NOMO-1 treated with dmso at 0.1 percent for 144 hours (cell line): ENCODE data around the gene CRB2.

Experiments used
- DNase-seq: peaks from one replicate; lab custom pipeline; 2025; ENCODE audit not compliant: unreplicated experiment; lab: John Stamatoyannopoulos, UW

Gene CRB2

DNA sequence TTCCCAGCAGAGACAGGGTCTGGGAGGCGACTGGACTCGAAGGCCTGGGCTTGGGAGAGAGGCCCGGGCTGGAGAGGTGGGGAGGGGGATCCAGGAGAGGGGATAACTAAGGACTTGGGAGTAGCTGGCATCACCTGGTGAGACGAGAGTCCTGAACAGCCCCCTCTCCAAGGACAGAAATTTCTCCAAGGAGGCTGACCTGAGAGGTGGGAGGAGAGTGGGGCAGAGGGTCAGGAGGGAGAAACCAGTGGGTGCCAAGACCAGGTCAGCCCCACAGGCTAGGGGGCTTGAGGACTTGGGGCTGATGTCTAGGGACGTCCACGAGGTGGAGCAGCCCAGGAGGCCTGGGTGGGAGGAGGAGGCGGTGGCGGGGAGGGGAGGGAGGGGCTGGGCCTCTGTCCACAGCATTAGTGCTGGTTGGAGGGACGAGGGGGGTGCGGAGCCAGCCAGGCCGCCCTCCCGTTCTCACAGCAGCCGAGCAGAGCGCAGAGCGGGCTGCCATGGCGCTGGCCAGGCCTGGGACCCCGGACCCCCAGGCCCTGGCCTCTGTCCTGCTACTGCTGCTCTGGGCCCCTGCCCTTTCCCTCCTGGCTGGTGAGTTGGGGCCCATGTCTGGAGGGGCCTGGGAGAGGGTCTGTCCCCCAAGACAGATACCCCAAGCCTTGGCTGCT lies at the start of gene CRB2:
Gene CRB2 (plus strand): TSS at position 437 of the 671 bp plus-strand sequence. CDS start 64 bp downstream, at position 501.
- DNase-seq = no peak

DNA sequence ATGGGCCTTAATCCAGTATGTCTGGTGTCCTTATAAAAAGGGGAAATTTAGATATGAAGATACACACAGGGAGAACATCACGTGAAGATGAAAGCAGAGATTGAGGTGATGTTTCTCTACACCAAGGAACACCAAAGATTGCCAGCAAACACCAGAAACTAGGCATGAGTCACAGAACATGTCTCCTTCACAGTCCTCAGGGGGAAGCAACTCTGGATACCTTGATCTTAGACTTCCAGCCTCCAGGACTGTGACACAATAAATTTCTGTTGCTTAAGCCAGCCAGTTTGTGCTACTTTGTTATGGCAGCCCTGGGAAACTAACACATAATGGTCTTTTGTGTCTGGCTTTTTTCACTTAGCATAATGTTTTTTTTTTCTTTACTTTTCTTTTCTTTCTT lies 46.4 kb upstream of the CRB2 start:
- DNase-seq = no peak

DNA sequence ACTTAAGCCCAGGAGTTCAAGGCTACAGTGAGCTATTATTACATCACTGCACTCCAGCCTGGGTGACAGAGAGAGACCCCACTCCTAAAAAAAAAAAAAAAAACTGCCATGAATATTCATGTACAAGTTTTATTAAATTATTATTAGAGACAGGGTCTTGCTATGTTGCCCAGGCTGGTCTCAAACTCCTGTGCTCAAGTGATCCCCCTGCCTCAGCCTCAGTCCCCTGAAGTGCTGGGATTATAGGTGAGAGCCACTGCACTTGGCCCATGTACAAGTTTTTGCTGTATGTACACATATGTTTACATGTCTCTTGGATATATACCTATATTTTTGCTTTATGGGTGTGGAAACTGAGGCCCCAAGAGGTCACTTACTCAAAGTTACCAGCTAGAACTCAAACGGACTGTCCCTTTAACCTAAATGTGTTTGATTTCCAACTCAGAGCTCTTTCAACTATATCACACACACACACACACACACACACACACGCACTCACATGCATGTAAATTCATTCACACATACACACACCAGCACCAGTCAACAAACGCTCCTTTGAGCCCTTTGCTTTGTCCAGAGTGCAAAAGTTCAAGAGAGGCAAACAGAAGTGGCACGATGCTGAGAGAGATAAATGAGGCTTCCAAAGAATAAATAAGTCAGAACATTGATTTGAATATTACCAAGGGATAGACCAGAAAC lies 45.3 kb upstream of the CRB2 start:
- no peak for DNase-seq

GRCh38 chr9:123311250-123311752 lies 44.7 kb upstream of the CRB2 start:
- DNase-seq = no peak

DNA sequence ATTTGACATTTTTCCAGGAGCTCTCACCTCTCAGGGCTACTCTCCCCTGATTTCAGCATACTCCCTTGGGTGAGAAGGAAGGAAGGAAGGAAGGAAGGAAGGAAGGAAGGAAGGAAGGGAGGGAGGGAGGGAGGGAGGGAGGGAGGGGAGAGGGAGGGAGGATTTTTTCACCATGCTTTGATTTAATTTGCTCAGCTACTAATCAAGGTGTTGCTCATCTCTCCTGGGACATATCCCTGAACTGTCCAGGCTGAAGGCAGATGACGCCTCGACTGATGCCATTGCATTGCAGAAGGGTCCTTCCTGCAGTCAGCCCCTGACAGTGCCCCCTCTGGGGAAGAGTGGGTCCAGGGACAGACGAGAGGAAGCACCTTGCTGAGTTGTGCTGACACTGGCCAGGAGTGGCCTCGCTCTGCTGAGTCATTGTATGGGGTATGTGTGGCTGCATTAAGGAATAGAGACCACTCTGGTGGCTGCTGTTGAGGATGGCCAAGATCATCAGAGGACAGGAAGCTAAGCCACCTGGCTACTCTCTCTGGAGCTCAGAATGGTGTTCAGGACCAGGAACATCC lies 43.6 kb upstream of the CRB2 start:
- DNase-seq = no peak

GRCh38 chr9:123314617-123315016 lies 41.4 kb upstream of the CRB2 start:
- no peak for DNase-seq

- DNase-seq = no peak
These were observed 40.4 kb upstream of the CRB2 start for GRCh38 chr9:123315635-123316034.

DNA sequence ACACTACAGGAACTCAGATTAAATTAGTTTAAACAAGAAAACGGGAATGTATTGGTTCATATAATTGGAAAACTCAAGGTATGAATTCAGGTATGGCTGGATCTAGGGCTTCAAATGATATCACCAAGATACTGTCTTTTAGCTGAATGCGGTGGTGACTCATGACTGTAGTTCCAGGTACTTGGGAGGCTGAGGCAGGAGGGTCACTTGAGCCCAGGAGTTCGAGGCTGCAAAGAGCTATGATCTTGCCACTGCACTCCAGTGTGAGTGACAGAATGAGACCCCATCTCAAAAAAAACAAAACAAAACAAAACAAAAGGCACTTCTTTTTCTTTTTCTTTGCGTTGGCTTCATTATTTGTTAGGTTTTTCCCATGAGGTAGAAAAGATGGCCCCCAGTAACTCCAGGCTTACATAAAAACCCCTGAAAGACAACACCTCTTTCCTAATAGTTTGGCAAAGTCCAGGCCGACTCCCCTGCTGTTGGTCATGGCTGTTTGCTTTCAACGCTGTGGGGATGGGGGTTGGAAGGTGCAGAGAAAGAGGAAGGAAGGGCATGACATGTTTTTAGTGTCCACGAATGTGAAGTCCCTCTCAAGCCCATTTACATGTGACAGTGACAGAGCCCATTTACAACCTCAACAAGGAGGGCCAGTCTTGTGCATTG lies 39.8 kb upstream of the CRB2 start:
- DNase-seq = peak; percentile 60

GRCh38 chr9:123318202-123318601 lies 37.8 kb upstream of the CRB2 start:
- DNase-seq = no peak

DNA sequence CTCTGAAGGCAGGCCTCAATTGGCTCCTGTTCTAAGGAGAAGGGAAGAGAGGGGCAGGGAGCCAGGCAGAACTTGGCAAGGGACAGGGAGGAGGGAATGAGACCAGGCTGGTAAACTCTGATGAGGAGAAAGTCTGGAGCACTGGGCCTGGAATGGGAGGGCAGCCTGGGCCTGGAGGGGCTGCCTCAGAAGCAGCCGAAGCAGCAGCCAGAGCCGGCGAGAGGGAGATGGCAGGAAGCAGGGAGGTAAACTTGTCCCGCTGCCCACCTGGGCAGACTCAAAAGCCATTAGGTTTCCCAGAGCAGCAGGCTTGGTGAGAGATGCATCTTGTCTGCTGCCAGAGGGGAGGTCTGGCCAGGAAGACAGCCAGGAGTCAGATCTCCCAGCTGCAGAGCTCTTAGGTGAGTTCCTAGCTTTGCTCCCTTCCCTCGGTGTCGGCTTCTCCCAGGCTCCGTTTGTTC lies 37.0 kb upstream of the CRB2 start:
- DNase-seq = no peak

- DNase-seq = no peak
These were observed 36.3 kb upstream of the CRB2 start for GRCh38 chr9:123319541-123320339.

- no peak for DNase-seq
These were observed 35.2 kb upstream of the CRB2 start for GRCh38 chr9:123320814-123321213.

DNA sequence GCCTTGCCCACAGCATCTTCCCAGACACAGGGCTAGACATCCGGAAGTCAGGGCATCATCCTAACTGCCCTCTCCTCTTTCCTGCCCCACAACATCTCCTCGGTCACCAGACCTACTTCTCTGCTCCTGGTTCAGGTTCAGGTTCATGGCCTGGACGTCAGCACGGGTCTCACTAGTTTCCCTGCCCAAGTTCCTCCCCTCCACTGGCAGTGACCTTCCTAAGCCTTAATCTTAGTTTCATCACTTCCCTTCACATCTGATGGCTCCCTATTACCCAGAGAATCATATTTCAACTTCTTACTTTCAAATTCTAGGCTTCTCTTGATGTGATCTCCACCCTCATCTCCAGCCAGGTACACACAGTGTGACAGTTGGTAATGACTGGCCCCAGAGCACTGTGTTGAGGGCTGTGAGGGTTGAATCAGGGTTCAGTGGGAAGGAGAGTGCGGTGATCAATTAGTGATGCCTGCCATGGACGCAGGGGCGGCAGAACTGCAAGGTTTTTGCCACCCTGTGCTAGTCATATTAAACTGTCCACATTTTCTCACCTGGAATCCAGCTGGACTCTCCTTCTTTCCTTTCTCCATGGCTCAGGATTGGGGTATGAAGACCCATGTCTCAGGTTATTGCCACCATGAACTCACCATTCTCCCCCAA lies 34.3 kb upstream of the CRB2 start:
- no peak for DNase-seq

GRCh38 chr9:123322273-123323195 lies 33.5 kb upstream of the CRB2 start:
- DNase-seq = peak; percentile 37

- no peak for DNase-seq
These were observed 32.6 kb upstream of the CRB2 start for GRCh38 chr9:123323196-123324013.

- no peak for DNase-seq
These were observed 31.2 kb upstream of the CRB2 start for GRCh38 chr9:123324767-123325183.

GRCh38 chr9:123326187-123326586 lies 29.8 kb upstream of the CRB2 start:
- DNase-seq = no peak

- peak; percentile 65 for DNase-seq
These were observed 29.3 kb upstream of the CRB2 start for GRCh38 chr9:123326662-123327093.
